ENCODE data around the gene KCTD16. TPM values are rescaled to one million over a fixed set of nuclear protein-coding genes. Genes with fewer than 3 reads are reported as not detected.

KCTD16 gene
- total RNA-seq, 4 donors from 2014 or later, result 0.12 to 2.4 (median 0.26) TPM; not detected in 1

DNA sequence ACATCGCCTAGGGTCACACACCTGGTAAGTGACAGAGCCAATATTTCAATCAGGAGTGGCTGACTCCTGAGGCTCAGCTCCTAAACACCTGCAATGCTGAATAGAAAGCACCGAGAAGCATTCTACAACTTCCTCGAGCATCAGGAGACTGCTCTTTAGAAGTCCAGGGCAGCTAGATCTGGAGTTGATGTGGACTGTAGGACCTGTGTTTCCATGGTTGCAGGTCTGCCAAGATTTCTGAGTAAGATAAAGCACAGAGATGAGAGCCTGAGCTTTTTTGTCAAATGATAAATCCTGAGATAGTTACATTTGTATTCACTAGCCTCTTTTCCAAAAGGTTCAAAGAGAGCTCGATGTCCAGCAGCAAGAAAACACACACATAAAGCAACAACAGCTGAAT lies 44.0 kb upstream of the KCTD16 start:
- no peak overlapping the region for H3K27ac ChIP-seq
- H3K36me3 ChIP-seq, result no peaks in the 10 kb centered on the region
- H3K4me1 ChIP-seq, result no peaks in the 10 kb centered on the region
- TF ChIP-seq, protein P1, sequence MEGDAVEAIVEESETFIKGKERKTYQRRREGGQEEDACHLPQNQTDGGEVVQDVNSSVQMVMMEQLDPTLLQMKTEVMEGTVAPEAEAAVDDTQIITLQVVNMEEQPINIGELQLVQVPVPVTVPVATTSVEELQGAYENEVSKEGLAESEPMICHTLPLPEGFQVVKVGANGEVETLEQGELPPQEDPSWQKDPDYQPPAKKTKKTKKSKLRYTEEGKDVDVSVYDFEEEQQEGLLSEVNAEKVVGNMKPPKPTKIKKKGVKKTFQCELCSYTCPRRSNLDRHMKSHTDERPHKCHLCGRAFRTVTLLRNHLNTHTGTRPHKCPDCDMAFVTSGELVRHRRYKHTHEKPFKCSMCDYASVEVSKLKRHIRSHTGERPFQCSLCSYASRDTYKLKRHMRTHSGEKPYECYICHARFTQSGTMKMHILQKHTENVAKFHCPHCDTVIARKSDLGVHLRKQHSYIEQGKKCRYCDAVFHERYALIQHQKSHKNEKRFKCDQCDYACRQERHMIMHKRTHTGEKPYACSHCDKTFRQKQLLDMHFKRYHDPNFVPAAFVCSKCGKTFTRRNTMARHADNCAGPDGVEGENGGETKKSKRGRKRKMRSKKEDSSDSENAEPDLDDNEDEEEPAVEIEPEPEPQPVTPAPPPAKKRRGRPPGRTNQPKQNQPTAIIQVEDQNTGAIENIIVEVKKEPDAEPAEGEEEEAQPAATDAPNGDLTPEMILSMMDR (IDR thresholded peaks at IDR 0.05), result no peak
- no peak for TF ChIP-seq POLR2A (IDR thresholded peaks at IDR 0.05)
- H3K4me3 ChIP-seq, result no peak overlapping the region
- intact Hi-C loops (cut with DNase I; ENCODE audit: low total_unique reads), result no loop called here
- no peaks in the 10 kb centered on the region for H3K9me3 ChIP-seq
- H3K27me3 ChIP-seq, result no peaks in the 10 kb centered on the region
- DNase-seq, result no peak

DNA sequence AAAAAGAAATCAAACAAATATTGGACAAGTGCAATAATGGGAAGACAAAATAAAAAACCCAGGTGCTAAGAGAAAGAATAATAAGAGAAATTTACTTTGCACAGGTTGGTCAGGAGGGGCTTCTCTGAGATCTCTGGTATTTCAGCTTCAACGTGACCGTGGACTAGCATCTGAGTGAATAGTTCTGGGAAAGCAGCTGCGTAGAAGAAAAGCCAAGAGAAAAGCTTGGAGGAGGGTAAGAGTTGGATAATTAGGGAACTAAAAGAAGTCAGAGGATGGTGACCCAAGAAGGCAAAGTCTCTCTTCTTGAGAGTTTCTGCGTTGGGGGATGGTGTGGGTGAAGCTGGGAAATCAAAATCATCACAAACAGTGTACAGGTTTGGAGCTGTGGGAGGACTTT lies 41.8 kb upstream of the KCTD16 start:
- H3K27me3 ChIP-seq, result no peaks in the 10 kb centered on the region
- no peaks in the 10 kb centered on the region for H3K9me3 ChIP-seq
- no peaks in the 10 kb centered on the region for H3K36me3 ChIP-seq
- no peaks in the 10 kb centered on the region for H3K4me1 ChIP-seq
- TF ChIP-seq, protein P1 (IDR thresholded peaks at IDR 0.05), result no peak
- no peak for TF ChIP-seq POLR2A (IDR thresholded peaks at IDR 0.05)
- DNase-seq, result no peak
- no peak overlapping the region for H3K4me3 ChIP-seq
- H3K27ac ChIP-seq, result no peak overlapping the region
- intact Hi-C loops (cut with DNase I; ENCODE audit: low total_unique reads), result no loop called here

DNA sequence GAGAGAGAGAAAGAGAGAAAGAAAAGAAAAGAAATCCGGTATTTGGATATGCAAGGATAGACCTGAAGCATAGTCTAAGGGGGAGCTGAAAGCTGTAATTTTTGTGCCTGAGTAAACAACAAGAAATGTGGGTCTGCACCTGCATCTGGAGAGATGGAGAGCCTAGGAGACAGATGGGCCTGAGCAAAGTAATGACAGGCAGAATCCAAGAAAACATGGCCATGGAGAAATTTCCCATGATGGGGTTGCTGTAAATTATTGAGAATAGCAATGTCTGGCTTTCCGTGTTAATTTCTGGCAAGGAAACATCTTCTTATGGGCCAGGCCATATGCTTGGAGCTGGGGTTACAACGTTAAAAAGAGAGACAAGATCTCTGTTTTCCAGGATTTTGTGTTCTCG lies 40.4 kb upstream of the KCTD16 start:
- DNase-seq, result no peak
- H3K36me3 ChIP-seq, result no peaks in the 10 kb centered on the region
- H3K27me3 ChIP-seq, result no peaks in the 10 kb centered on the region
- TF ChIP-seq POLR2A (IDR thresholded peaks at IDR 0.05), result no peak
- TF ChIP-seq, protein P1 (IDR thresholded peaks at IDR 0.05), result no peak
- intact Hi-C loops (cut with DNase I; ENCODE audit: low total_unique reads), result no loop called here
- H3K4me1 ChIP-seq, result no peaks in the 10 kb centered on the region
- H3K27ac ChIP-seq, result no peak overlapping the region
- H3K4me3 ChIP-seq, result no peak overlapping the region
- no peaks in the 10 kb centered on the region for H3K9me3 ChIP-seq

DNA sequence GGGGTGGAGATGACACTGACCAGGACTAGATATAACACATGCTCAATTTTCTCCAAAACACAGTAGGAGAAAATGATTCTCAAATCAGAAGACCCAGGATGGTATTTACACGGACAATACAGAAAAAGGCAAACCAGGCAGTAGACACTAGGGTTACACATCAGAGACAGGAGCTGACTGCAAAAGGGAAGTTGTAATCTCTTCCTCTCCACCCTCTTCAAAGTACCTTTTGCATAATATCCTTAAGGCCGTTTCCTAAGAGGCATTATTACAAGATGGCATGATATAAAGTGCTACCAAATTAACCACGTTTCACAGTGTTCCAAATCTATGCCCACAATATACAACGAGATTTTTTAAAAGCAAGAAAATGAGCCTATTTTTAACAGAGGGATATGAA lies 39.4 kb upstream of the KCTD16 start:
- no peak overlapping the region for H3K27ac ChIP-seq
- no peaks in the 10 kb centered on the region for H3K4me1 ChIP-seq
- intact Hi-C loops (cut with DNase I; ENCODE audit: low total_unique reads), result no loop called here
- no peaks in the 10 kb centered on the region for H3K27me3 ChIP-seq
- H3K4me3 ChIP-seq, result no peak overlapping the region
- TF ChIP-seq, protein P1 (IDR thresholded peaks at IDR 0.05), result no peak
- H3K36me3 ChIP-seq, result no peaks in the 10 kb centered on the region
- H3K9me3 ChIP-seq, result no peaks in the 10 kb centered on the region
- DNase-seq, result no peak

DNA sequence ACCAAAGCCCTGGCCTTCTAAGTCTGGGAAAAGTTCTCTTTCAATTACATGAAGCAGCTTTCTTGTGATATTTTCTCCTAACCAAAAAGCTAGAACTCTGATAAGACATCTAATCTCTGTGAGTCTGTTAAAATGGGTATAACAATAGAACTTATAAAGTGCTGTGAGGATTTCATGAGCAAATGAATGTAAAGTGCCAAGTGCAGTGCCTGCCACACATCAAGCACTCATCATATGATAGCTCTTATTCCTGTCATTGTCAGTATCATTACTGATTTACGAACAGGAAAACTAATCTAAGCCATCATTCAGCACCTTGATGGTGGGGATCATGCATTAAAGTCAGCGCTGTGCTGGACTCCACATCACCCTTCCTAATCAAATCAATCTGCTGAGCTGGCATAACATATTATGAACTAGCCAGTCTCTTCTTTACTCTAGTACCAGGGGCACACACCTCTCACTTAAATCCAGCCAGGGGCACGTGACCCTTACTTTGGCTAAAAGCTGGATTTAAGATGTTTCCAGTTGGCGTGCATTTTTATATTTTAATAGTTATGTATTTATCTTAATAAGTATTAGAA lies 37.5 kb upstream of the KCTD16 start:
- Histone ChIP-seq H3K9me3 (no peaks in the 10 kb centered on the region), H3K4me3 (no peak overlapping the region), H3K27ac (no peak overlapping the region), H3K36me3 (no peaks in the 10 kb centered on the region), H3K4me1 (no peaks in the 10 kb centered on the region), H3K27me3 (no peaks in the 10 kb centered on the region)
- intact Hi-C loops (cut with DNase I; ENCODE audit: low total_unique reads), result no loop called here
- no peak for DNase-seq
- TF ChIP-seq POLR2A (IDR thresholded peaks at IDR 0.05), result no peak
- TF ChIP-seq, protein P1 (IDR thresholded peaks at IDR 0.05), result no peak

All from uterus (tissue), 4 donors.